NCI-H82 (cell line): ENCODE data around the gene GGACT.
"Not testable (repeated sequence)": the region's sequence is repeated elsewhere in the genome, so short reads cannot be mapped to it uniquely, and the experiment has no call there.

Experiments
- DNase-seq: peaks from one replicate; lab custom pipeline; 2025; lab: John Stamatoyannopoulos, UW

The GGACT gene

GRCh38 chr13:100529666-100530377, 58.8 kb downstream of the GGACT start:
- peak; percentile 25 for DNase-seq

- DNase-seq = no peak
Measured at GRCh38 chr13:100528820-100529219, 59.8 kb downstream of the GGACT start.

DNA sequence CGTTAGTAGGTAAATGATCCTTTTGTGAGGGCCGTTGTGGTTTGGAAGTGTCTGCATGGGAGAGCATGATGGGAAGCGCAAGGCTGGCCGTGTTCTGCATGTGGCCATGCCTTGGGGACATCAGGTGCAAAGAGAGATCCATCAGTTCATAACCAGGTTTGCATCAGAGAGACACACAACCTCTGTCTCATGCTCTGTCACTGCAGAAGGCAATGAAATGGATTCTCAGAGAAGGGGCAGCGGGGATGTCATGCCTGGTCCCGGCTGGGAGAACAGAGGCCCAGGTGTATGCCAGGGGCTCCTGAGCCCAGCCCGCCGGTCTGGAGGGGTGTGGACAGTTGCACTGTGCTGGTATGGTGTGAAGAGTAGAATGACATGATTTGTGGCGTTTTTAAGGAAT, 60.2 kb downstream of the GGACT start:
- DNase-seq = no peak

DNA sequence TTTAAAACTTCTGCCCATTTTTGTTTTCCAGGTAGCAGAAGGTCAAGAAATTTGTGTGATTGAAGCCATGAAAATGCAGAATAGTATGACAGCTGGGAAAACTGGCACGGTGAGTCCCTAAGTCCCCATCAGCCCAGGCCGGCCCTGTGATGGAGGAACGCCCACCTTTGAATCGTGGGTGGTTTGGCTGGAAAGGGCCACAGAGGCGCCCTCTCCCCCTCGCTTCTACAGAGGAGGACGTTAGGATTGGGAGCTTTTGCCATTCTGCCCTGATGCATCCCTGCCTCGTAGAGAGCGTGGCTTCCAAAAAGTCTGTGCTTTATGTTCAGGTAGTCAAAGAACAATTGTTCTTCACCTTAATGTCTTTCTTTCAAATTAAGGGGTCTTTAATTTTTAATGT, 60.9 kb downstream of the GGACT start:
- DNase-seq = no peak

DNA sequence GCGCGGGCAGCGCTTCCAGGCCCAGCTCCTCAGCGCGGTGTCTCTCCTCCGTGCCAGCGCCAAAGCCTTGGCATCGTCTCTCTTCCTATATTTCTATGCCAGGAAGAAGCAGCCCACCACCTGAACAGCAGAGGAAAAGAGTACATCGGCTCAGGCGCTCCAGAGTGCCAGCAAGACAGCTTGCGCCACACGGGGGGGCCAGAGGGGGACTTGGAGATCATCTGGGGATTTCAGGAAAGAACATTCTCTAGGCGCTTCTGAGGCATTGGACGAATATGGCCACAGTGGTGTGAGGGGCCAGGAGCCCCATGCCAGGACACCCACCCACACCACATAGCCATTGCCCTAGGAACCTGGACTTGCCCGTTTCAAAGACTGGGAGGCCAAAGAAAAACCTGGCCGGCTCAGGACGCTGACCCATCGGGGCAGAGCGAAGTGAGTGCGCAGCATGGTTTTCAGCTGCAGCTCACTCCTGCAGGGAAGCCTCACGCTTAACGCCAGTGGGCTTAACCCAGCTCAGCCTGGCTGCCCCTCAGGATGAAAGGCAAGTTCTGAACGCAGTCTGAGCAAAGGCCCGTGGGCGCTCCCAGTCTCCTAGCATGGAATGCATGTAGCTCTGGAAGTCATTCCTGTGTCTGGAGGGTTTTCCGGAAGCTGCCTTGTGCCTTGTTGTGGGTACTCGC, 62.1 kb downstream of the GGACT start:
- peak; percentile 85 for DNase-seq

DNA sequence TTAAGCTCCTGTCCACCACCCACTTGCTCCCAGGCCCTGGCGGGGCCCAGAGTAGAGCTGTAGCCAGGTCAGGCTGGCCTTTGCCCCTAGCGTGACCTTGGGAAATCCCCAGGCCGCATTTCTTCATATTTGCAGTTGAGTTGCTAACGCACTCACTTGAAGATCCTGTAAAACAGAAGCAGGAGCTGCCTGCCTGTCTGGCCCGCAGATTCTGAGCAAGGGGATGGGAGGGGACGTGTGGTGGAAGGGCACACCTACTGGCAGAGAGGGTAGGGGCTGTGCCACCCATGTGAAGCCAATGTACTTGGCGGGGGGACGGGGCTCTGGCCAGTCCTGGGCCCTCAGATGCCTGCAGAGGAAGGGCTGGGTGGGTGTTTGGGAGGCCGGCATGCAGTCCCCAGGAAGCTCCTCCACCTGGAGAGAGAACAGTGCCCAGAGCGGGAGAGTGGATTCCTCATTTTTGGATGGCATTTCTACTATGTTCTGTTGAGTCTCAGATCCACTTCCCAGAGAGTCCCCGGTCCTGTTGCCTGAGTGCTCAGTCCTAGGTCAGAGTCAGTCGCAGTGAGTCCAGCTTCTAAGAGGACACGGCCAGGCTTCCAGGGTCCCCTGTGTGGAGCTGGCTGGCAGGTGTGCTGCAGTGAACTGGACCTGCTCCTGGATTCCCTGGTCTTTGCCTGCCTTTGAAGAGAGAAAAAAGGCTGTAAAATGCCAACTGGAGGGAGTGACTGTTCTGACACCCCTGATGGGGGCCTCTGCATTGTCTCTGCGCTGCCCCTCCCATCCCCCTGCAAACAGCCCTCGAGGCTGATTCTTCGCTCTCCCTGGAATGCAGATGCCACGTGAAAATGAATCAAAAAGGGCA, 62.9 kb downstream of the GGACT start:
- DNase-seq = no peak

- DNase-seq = not testable (repeated sequence)
Measured at GRCh38 chr13:100524688-100525087, 63.9 kb downstream of the GGACT start.

DNA sequence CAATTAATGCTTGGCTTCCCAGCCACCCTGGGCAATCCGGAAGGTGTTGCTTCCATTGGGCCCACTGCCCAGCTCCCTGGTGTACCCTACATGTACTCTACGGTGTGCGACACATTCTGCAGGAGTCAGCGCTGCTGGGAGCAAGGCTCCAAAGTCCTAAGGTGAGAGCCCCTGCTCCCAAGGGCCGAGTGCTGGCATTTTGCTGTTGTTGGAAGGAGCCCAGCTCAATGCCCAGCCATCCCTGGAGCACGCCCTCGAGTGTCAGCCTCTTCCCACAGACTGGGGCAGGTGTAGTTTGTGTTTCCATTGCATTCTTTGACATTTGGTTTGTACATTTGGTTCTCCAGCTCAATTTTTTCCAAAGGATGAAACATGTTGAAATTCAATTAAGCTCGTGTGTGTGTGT, 64.6 kb downstream of the GGACT start:
- DNase-seq = no peak

DNA sequence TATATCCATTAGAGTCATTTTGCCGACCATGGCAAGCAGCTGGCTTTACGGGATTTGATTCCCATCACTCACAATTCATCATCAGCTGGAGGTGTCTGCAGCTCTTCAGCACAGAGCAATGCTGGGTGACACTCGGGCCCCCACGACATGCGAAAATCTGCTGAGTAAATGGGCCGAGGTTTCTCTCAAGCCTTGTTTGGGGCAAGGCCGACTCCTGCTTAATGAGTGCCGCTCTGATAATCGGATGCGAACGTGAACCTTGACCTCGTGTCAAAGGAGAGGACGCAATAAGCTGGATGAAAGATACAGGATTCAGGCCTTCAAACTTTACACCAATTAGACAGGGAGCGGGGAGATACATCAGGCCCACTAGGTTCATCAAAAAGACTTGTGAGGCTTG, 65.2 kb downstream of the GGACT start:
- peak; percentile 23 for DNase-seq

GRCh38 chr13:100522618-100523309, 65.8 kb downstream of the GGACT start:
- DNase-seq = no peak

GRCh38 chr13:100521851-100522617, 66.6 kb downstream of the GGACT start:
- DNase-seq = no peak

DNA sequence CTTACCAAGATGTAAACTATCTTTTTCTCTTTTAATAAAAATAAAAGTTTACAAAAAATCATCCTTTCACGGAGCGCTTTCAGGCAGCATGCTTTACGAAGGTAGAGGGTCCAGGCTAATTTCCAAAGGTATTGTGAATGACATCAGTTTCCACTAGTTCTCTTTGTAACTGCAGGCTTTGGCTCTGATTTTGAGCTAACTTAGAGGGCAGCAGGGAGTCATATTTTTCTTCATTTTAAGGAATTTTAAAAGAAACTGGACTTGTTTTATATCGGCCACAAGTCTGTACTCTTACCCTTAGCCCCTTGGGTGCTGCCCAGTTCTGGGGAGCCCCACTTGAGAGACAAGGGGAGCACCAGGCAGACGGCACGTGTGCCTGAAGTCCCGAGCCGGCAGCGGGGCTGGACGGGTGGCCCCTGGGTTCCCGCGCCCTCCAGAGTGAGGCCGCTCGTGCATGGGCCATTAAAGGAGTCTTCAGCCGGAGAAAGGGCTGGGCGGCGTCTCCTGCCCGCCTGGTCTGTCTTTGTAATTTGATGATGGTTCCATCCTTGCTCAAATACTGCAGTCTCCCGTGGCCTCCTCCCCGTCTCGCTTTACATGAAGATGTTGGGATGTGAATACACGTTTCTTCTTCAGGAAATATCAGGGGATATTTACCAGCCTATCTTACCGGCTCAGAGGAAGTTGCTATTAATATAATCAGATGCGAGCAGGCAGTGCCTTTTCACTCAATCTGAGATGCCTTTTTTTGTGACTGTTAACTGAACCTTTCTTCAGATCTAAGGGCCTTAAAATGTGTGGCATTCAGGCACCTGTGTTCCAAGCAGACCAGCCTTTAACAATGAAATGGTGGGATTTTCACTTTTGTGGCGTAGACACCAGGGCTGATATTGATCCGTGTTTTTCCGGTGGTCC, 67.4 kb downstream of the GGACT start:
- DNase-seq = no peak

DNA sequence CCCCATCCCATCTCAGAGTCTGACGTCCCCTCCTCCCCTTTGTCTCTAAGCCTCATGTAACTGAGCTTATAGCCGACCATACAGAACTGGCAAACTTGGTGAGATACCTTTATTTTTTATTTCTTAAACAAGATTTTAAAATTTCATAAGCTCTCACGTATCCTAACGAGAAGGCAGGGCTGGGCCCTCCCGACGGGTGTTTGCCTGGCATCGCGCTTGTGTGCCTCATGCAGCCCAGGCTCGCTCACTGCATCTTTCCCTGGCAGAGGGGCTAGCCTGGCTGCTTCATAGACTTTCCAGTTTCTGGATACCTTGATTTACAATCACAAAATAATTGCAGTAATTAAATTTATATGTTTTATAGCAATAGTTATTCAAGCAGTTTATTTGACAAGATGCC, 69.0 kb downstream of the GGACT start:
- DNase-seq = no peak

DNA sequence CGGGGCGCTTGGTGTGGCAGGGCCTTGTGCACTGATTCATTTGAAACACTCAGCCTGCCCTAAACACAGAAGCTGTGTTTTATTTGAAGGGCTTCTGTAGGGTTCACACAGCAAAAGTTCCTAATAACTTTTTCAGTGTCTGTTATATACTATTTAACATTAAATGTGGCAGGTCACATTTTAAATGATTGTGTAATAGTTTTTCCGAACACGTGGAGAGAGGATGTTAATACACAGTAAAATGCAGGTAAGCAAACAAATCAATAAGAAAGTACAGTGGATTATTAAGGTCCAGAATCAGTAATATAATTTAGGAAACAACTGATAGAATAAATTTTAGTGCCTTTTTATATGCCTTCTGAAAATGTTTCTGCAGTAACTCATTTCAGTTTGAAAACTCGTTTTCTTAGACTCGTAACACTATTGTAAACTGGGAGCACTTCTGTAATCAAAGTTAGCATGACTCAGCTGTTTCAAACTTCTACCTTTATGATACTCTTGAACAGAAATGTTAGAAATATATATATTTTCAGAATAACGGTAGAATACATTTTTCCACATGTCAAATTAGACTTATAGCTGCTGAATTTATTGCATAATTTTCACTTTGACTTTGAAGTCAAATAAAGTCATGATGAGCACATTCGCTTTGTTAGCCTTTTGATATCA, 70.1 kb downstream of the GGACT start:
- DNase-seq = no peak

DNA sequence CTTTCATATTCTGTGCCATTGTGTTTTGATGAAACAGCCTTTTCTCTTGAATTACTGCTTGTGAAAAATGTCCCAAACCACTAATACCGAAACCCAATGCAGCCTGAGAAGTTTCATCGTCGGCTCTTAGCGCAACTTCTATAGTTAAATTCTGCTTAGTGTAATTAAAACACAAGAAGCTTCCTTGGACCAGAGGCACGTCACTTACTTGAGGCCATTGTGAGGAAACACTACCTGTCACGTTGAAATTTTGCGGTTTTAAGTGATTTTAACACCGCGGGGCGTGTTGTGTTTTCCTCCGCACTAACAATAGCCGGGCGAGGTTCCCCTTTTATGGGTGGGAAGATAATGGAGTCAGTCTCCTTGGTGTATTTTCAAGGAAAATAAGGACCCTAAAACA, 70.9 kb downstream of the GGACT start:
- DNase-seq = no peak

GRCh38 chr13:100517135-100517534, 71.5 kb downstream of the GGACT start:
- DNase-seq = no peak

DNA sequence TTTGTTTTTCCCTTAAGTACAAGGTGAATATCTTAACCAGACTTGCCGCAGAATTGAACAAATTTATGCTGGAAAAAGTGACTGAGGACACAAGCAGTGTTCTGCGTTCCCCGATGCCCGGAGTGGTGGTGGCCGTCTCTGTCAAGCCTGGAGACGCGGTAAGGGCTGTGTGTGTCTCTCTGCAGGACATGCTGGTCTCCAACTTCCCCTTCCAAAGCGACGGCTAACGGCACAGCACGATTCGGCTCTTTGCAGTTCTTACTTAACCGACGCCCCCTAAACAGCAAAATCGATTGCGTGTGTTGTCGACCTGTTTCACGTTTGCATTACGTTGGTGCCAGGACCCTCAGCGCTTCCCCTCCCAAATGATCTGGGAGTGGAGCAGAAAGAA, 73.2 kb downstream of the GGACT start:
- no peak for DNase-seq

DNA sequence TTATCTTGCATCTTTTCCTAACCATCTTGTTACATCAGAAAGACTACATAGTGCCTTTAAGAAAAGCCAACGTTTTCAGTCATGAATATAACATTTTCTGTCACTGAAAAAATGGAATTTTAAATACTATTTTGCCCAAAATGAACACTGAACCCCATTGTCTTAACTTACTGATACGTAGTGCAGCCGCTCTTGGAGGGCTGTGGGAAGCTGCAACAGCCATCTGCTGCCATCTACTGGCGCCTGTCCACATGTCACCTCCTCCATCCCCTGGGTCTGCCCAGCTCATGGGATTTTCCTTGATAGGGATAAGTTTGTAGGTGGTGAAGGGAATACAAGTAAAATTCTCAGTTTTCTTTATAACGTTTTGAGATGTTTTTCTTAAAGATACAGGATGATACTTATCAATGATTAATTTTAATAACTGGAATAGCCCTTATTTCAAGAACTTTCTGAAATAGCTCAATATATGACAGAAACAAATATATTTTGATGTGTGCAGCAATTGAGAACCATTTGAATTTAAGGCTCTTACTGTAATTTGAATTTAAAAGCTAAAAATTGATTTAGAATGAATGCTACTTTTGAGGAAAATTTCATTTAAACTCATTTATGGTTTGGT, 73.7 kb downstream of the GGACT start:
- peak; percentile 87 for DNase-seq

GRCh38 chr13:100513987-100514670, 74.5 kb downstream of the GGACT start:
- DNase-seq = no peak
